T-helper 1 cell treated with Interleukin-12 subunit alpha and Interleukin-12 subunit beta and Interleukin-4 antibody, amounts not matched to agents 30 μg/mL and 1 μg/mL, for 36 hours (primary cell): ENCODE measurements around the gene KRTAP1-1.
"Not testable (repeated sequence)": the region's sequence is repeated elsewhere in the genome, so short reads cannot be mapped to it uniquely, and the experiment has no call there.

ENCODE experiments used
- H3K27ac Mint-ChIP-seq: one replicate; pipeline ENCODE4 v1.8.0; 2021; ENCODE audit warnings: mild to moderate bottlenecking, mixed read lengths
- H3K27me3 Mint-ChIP-seq: one replicate; pipeline ENCODE4 v1.8.0; 2021; ENCODE audit warnings: low read depth, mixed read lengths
- H3K36me3 Mint-ChIP-seq: one replicate; pipeline ENCODE4 v1.8.0; 2021; ENCODE audit warnings: low read depth, mixed read lengths
- H3K4me1 Mint-ChIP-seq: one replicate; pipeline ENCODE4 v1.8.0; 2021; ENCODE audit warnings: low read depth, mixed read lengths
- H3K4me3 Mint-ChIP-seq: one replicate; pipeline ENCODE4 v1.8.0; 2021; ENCODE audit warnings: mild to moderate bottlenecking, moderate library complexity, mixed read lengths
- H3K9me3 Mint-ChIP-seq: one replicate; pipeline ENCODE4 v1.8.0; 2021; ENCODE audit warnings: mixed read lengths

KRTAP1-1 gene

DNA sequence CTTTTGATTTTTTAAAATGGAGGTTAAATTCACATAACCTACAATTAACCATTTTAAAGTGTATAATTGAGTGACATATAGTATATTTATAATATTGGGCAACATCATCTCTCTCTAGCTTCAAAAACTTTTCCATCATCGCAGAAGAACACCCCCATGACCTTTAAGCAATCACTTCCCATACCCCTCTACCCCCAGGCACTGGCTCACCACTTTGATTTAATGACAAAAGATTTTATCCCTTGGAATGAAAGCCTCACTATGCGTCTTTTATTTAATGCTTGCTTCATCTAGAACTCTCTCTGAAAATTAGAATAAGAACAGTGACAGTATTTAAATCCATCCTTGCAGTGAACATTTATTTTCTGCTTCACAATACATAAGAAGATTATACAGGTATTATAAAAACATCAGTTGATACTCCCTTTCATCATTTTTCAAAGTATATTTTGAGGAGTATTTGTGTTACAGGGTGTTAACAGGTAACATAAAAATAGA, 3.3 kb downstream of the KRTAP1-1 start:
- H3K9me3 Mint-ChIP-seq = no peaks in the 10 kb centered on the region
- no peak overlapping the region for H3K4me3 Mint-ChIP-seq
- H3K4me1 Mint-ChIP-seq = no peaks in the 10 kb centered on the region
- peaks cover 11% of the 10 kb centered on the region for H3K27me3 Mint-ChIP-seq
- H3K36me3 Mint-ChIP-seq = no peaks in the 10 kb centered on the region
- H3K27ac Mint-ChIP-seq = no peak overlapping the region

DNA sequence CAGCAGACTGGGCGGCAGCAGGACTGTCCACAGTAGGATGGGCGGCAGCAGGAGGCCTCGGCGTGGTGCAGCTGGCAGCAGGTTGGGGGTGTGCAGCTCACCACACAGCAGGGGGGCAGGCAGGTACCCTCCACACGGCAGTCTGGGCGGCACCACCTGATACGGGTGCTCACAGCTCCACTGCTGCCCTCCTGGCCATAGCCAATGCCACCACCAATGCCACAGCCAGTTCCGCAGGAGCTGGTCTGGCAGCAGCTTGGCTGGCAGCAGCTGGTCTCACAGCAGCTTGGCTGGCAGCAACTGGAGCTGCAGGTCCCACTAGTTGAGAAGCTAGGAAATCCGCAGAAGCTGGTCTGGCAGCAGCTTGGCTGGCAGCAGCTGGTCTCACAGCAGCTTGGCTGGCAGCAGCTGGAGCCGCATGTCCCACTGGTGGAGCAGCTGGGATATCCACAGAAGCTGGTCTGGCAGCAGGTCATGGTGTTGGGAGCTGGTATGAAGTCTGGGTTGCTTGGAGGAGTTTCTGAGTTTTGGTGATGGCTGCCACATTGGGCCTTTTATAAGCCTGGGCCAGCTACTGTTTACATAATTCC, 6.8 kb downstream of the KRTAP1-1 start, which contains the start of gene KRTAP1-3:
Gene KRTAP1-3, minus strand, starts transcription at position 529 of the 590 bp plus-strand sequence. Its CDS starts 53 bp downstream, at position 476.
- not testable (repeated sequence) for H3K27ac Mint-ChIP-seq, H3K4me3 Mint-ChIP-seq, H3K4me1 Mint-ChIP-seq, H3K36me3 Mint-ChIP-seq, H3K9me3 Mint-ChIP-seq
- peaks cover 19% of the 10 kb centered on the region for H3K27me3 Mint-ChIP-seq

DNA sequence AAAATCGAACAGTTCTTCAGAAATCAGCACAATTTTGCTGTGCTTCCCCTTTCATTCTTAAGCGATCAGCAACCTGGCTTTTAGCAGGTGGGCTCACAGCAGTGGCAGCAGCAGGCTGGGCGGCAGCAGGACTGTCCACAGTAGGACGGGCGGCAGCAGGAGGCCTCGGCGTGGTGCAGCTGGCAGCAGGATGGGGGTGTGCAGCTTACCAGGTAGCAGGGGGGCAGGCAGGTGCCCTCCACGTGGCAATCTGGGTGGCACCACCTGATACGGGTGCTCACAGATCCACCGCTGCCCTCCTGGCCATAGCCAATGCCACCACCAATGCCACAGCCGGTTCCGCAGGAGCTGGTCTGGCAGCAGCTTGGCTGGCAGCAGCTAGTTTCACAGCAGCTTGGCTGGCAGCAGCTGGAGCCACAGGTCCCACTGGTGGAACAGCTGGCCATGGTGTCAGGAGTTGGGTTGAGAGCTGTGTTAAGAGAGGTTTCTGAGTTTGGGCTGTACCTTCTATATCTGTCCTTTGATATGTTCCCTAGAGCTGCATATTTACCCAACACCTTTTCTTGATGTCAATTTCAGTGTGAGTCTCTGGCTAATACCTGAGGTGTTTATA, 11.5 kb downstream of the KRTAP1-1 start, which contains the start of gene KRTAP1-4:
Gene KRTAP1-4, minus strand, starts transcription at position 563 of the 613 bp plus-strand sequence. Its CDS starts 117 bp downstream, at position 446.
- no peak within 1 kb of the TSS for H3K27ac Mint-ChIP-seq
- H3K36me3 Mint-ChIP-seq = no peaks in the 10 kb centered on the region
- no peaks in the 10 kb centered on the region for H3K9me3 Mint-ChIP-seq
- H3K4me1 Mint-ChIP-seq = no peaks in the 10 kb centered on the region
- H3K4me3 Mint-ChIP-seq = no peak within 1 kb of the TSS
- peaks cover 10% of the 10 kb centered on the region for H3K27me3 Mint-ChIP-seq

DNA sequence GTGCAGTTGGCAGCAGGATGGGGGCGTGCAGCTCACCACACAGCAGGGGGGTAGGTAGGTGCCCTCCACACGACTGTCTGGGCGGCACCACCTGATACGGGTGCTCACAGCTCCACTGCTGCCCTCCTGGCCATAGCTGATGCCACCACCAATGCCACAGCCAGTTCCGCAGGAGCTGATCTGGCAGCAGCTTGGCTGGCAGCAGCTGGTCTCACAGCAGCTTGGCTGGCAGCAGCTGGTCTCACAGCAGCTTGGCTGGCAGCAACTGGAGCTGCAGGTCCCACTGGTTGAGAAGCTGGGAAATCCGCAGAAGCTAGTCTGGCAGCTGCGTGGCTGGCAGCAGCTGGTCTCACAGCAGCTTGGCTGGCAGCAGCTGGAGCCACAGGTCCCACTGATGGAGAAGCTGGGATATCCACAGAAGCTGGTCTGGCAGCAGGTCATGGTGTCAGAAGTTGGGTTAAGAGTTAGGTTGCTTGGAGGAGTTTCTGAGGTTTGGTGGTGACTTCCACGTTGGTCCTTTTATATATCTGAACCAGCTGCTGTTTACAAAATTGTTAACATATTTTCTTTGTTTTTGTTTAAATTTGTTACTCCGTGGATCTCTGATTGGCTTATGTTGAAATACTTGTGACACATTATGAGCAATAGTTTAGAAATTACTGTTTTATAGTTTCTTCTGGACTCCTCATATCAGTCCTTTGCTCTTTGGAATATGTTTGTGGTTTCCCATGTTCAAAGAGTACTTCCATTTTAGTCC, 14.4 kb downstream of the KRTAP1-1 start, which contains the start of gene KRTAP1-5:
Gene KRTAP1-5, minus strand, starts transcription at position 494 of the 757 bp plus-strand sequence. Its CDS starts 53 bp downstream, at position 441.
- Mint-ChIP-seq H3K4me3 (no peak within 1 kb of the TSS), H3K27ac (no peak within 1 kb of the TSS), H3K4me1 (no peaks in the 10 kb centered on the region), H3K36me3 (no peaks in the 10 kb centered on the region), H3K9me3 (no peaks in the 10 kb centered on the region), H3K27me3 (peaks cover 10% of the 10 kb centered on the region)

GRCh38 chr17:41024697-41025096, 16.6 kb downstream of the KRTAP1-1 start:
- Mint-ChIP-seq H3K4me1 (no peaks in the 10 kb centered on the region), H3K4me3 (no peak overlapping the region), H3K36me3 (no peaks in the 10 kb centered on the region), H3K27ac (no peak overlapping the region), H3K27me3 (no peaks in the 10 kb centered on the region), H3K9me3 (no peaks in the 10 kb centered on the region)

DNA sequence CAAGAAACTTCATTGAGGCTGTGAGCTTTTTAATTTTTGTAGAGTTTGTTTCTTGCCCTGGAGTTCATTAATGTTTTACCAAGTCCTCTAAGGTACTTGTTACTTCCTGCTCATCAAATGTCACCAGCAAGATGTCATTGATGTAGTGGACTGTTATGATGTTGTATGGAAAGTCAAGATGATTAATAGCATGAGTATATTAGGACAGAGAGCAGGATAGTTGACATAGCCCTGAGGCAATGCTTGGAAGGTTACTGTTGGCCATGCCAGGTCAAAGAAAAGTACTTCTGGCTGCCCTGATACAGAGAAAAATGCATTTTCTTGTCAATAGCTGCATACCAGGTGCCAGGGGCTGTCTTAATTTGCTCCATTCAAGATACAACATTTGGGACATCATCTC, 20.9 kb downstream of the KRTAP1-1 start:
- Mint-ChIP-seq H3K36me3 (no peaks in the 10 kb centered on the region), H3K9me3 (no peaks in the 10 kb centered on the region), H3K27ac (no peak overlapping the region), H3K4me1 (no peaks in the 10 kb centered on the region), H3K4me3 (no peak overlapping the region), H3K27me3 (peaks cover 4% of the 10 kb centered on the region)

- Mint-ChIP-seq H3K4me1 (no peaks in the 10 kb centered on the region), H3K9me3 (no peaks in the 10 kb centered on the region), H3K27me3 (peaks cover 4% of the 10 kb centered on the region), H3K27ac (no peak overlapping the region), H3K36me3 (no peaks in the 10 kb centered on the region), H3K4me3 (no peak overlapping the region)
These were observed 21.8 kb downstream of the KRTAP1-1 start for GRCh38 chr17:41019415-41019814.

GRCh38 chr17:41018541-41018940, 22.7 kb downstream of the KRTAP1-1 start:
- Mint-ChIP-seq H3K4me3 (no peak overlapping the region), H3K27ac (no peak overlapping the region), H3K27me3 (peaks cover 4% of the 10 kb centered on the region), H3K9me3 (no peaks in the 10 kb centered on the region), H3K4me1 (no peaks in the 10 kb centered on the region), H3K36me3 (no peaks in the 10 kb centered on the region)

DNA sequence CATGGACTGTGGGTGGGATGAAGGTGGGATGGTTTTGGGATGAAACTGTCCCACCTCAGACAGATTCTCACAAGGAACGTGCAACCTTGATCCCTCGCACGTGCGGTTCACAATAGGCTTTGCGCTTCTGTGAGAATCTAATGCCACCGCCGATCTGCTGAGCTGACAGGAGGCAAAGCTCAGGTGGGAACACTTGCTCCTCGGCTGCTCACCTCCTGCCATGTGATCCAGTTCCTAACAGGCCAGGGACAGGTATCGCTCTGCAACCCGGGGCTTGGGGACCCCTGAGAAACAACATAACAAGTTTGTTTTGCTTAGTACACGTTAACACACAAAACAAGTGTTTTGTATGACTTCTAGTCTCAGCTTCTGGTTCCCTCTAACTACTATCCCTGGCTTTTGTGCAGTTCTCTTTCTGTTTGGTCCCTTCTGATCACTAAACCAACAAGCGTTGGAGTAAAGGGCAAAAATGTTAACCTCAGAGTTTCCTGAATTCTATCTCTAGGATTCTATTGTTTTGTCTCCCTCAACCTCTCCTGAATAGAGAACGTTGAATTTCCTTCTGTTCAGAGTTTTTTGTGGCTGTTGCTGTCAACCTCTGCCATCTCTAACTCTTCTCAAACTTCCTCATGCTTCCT, 24.6 kb downstream of the KRTAP1-1 start:
- no peaks in the 10 kb centered on the region for H3K36me3 Mint-ChIP-seq
- H3K27ac Mint-ChIP-seq = no peak overlapping the region
- H3K27me3 Mint-ChIP-seq = peaks cover 8% of the 10 kb centered on the region
- H3K4me1 Mint-ChIP-seq = no peaks in the 10 kb centered on the region
- no peaks in the 10 kb centered on the region for H3K9me3 Mint-ChIP-seq
- no peak overlapping the region for H3K4me3 Mint-ChIP-seq

- no peaks in the 10 kb centered on the region for H3K4me1 Mint-ChIP-seq
- no peak overlapping the region for H3K27ac Mint-ChIP-seq
- peaks cover 8% of the 10 kb centered on the region for H3K27me3 Mint-ChIP-seq
- H3K4me3 Mint-ChIP-seq = no peak overlapping the region
- H3K9me3 Mint-ChIP-seq = no peaks in the 10 kb centered on the region
- no peaks in the 10 kb centered on the region for H3K36me3 Mint-ChIP-seq
These were observed 25.8 kb downstream of the KRTAP1-1 start for GRCh38 chr17:41015454-41015853.

GRCh38 chr17:41013606-41014005, 27.6 kb downstream of the KRTAP1-1 start:
- peaks cover 12% of the 10 kb centered on the region for H3K27me3 Mint-ChIP-seq
- no peaks in the 10 kb centered on the region for H3K4me1 Mint-ChIP-seq
- no peak overlapping the region for H3K4me3 Mint-ChIP-seq
- no peaks in the 10 kb centered on the region for H3K9me3 Mint-ChIP-seq
- no peaks in the 10 kb centered on the region for H3K36me3 Mint-ChIP-seq
- no peak overlapping the region for H3K27ac Mint-ChIP-seq

DNA sequence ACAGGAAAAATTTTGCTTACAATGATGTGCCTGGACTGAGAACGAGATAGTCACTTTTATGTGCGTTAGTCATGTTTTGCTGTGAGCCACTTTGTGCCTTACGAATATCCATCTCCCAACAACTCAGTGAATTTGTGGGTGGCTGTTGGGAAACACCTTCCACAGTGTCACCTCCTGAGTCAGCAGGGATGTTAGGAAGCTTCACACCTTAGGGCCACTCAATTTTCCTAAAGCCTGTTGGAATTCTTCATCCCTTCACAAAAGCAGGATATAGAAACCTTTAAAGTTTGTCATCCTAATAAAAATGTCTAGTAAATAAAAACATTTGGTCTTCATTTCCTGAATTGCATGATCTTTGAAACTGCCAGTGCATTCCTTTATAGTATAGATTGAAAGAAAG, 28.1 kb downstream of the KRTAP1-1 start:
- Mint-ChIP-seq H3K27me3 (peaks cover 12% of the 10 kb centered on the region), H3K36me3 (no peaks in the 10 kb centered on the region), H3K27ac (no peak overlapping the region), H3K4me1 (no peaks in the 10 kb centered on the region), H3K9me3 (no peaks in the 10 kb centered on the region), H3K4me3 (no peak overlapping the region)

DNA sequence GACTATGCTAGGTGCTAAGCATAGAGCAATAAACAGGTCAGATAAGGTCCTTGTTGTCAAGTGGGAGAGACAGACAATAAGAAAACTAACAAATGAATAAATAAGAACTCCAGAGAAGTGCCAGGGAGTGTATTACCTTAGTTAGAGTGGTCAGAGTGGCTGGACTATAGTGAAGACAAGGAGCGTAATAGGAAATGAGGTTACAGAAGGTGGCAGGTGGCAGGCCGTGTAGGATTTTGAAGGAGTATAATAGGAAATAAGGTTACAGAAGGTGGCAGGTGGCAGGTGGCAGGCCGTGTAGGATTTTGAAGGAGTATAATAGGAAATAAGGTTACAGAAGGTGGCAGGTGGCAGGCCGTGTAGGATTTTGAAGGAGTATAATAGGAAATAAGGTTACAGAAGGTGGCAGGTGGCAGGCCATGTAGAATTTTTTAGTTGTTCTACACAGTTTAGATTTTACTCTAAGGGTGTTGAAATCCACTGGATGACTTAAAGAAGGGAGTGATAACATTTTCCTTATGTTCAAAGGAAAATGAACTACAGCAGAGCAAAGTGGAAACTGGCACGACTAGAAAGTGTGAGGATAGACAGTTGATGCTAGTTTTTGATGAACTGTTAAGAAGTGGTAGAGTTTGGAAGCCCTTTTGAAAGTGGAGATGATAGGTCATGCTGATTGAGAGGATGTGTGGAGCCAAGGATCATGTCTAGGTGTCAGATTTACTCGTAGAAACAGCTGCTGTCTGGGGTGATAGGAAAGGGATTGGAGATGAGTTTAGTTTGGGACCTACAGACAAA, 28.7 kb downstream of the KRTAP1-1 start:
- Mint-ChIP-seq H3K36me3 (no peaks in the 10 kb centered on the region), H3K27ac (no peak overlapping the region), H3K4me3 (no peak overlapping the region), H3K9me3 (no peaks in the 10 kb centered on the region), H3K27me3 (peaks cover 9% of the 10 kb centered on the region), H3K4me1 (no peaks in the 10 kb centered on the region)

GRCh38 chr17:41010441-41010840, 30.8 kb downstream of the KRTAP1-1 start:
- H3K4me3 Mint-ChIP-seq = no peak overlapping the region

More at GRCh38 chr17:41010441-41010840, 30.8 kb downstream of the KRTAP1-1 start:
- Mint-ChIP-seq H3K36me3 (no peaks in the 10 kb centered on the region), H3K27me3 (peaks cover 11% of the 10 kb centered on the region), H3K4me1 (no peaks in the 10 kb centered on the region), H3K9me3 (no peaks in the 10 kb centered on the region), H3K27ac (no peak overlapping the region)
